Thyroid gland (tissue), 4 donors: ENCODE measurements around the gene MAP1B. TPM values are rescaled to one million over a fixed set of nuclear protein-coding genes. Genes with fewer than 3 reads are reported as not detected.

Experiments
- DNase-seq, 2 donors: peaks; one replicate each; pipeline ENCODE4 v3.0.0-alpha.2; 2019
- H3K27ac ChIP-seq, 3 donors: fragments of 200-600 bp; sonication (generic); 1 replicate in 2 of 3; 2 replicates in 1 of 3; pipeline ENCODE4 v1.5.1; 2016 to 2019; ENCODE audit warnings: mild to moderate bottlenecking in 1 of 3, moderate library complexity in 1 of 3
- H3K27me3 ChIP-seq: fragments of 200-600 bp; sonication (generic); one replicate; pipeline ENCODE4 v1.5.1; 2019
- H3K36me3 ChIP-seq, 2 donors: fragments of 200-600 bp; sonication (generic); one replicate each; pipeline ENCODE4 v1.5.1; 2016 to 2019
- H3K4me1 ChIP-seq, 2 donors: fragments of 200-600 bp; sonication (generic); one replicate each; pipeline ENCODE4 v1.5.1; 2017 to 2019
- H3K4me3 ChIP-seq, 3 donors: fragments of 200-600 bp; sonication (generic); replicated peaks in 1 of 3; 1 replicate in 2 of 3; 2 replicates in 1 of 3; pipeline ENCODE4 v1.5.1; 2016; ENCODE audit warnings: mild to moderate bottlenecking in 1 of 3
- H3K9me3 ChIP-seq: fragments of 200-600 bp; sonication (generic); one replicate; pipeline ENCODE4 v1.5.1; 2017
- POLR2A ChIP-seq, 2 donors: fragments of 450-650 bp; IDR thresholded peaks; one replicate each; pipeline ENCODE4 v1.6.1; 2017; ENCODE audit warnings: antibody characterized with exemption in 2 of 2, mild to moderate bottlenecking in 2 of 2, moderate library complexity in 1 of 2
- WGBS, 2 donors: methylation state at CpG; one replicate each; pipeline ENCODE4 v1.1.5; 2017; 5-methylcytosine and 5-hydroxymethylcytosine counted together
- intact Hi-C: fragments of 100-400 bp; cut with DNase I; formaldehyde crosslinking; loops from one replicate; pipeline ENCODE4 v1.15.1; 2023
- total RNA-seq, 4 donors: library from RNA; depleted of rRNA; stranded (reverse); fragments of >200 nt; gene quantifications; one replicate each; pipeline ENCODE4 v1.2.3, GENCODE V29; 2016
- TF ChIP-seq, protein P1 (sequence below), 6 experiments: fragments of 200-600 bp in 3 of 6; fragments of 450-650 bp in 3 of 6; sonication (generic) in 3 of 6; IDR thresholded peaks; one replicate each; pipeline ENCODE4 v1.5.1; 2016 to 2019; ENCODE audit warnings: antibody characterized with exemption in 6 of 6, mild to moderate bottlenecking in 2 of 6, inconsistent platforms in 1 of 6, moderate library complexity in 1 of 6

MAP1B gene
- total RNA-seq, 4 donors from 2014 or later = 40.3 to 94.9 (median 56.3) TPM

DNA sequence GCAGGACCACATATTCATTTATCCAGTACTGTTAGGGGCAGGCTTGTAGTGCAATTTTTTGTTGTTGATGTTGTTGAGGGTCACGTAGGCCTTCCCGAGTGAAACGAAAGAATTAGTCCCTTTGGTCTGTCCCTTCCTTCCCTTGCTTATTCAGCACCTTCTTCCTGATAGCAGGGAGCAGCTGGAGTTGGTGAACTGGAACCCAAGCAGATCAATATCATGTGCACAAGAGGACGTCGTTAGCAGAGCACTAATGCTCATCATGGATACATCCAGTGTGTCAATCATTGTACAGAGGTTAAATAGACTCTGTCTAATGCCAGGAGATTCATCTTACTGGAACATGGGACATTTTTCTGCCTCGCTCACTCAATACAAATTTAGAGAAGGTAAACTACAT, 33.0 kb upstream of the MAP1B start:
- Histone ChIP-seq H3K27me3 (no peaks in the 10 kb centered on the region), H3K36me3 (no peaks in the 10 kb centered on the region), H3K4me3 (no peak overlapping the region), H3K9me3 (no peaks in the 10 kb centered on the region), H3K4me1 (no peaks in the 10 kb centered on the region), H3K27ac (no peak overlapping the region)
- intact Hi-C loops = no loop called here
- no peak for TF ChIP-seq POLR2A (IDR thresholded peaks at IDR 0.05)
- TF ChIP-seq, protein P1, sequence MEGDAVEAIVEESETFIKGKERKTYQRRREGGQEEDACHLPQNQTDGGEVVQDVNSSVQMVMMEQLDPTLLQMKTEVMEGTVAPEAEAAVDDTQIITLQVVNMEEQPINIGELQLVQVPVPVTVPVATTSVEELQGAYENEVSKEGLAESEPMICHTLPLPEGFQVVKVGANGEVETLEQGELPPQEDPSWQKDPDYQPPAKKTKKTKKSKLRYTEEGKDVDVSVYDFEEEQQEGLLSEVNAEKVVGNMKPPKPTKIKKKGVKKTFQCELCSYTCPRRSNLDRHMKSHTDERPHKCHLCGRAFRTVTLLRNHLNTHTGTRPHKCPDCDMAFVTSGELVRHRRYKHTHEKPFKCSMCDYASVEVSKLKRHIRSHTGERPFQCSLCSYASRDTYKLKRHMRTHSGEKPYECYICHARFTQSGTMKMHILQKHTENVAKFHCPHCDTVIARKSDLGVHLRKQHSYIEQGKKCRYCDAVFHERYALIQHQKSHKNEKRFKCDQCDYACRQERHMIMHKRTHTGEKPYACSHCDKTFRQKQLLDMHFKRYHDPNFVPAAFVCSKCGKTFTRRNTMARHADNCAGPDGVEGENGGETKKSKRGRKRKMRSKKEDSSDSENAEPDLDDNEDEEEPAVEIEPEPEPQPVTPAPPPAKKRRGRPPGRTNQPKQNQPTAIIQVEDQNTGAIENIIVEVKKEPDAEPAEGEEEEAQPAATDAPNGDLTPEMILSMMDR (IDR thresholded peaks at IDR 0.05) = no peak
- 40 to 68% methylated on average over 6 of the region's 6 CpGs for WGBS, 2 donors
- DNase-seq = no peak

GRCh38 chr5:72075461-72075860, 31.8 kb upstream of the MAP1B start:
- H3K27ac ChIP-seq = no peak overlapping the region
- H3K4me1 ChIP-seq = no peaks in the 10 kb centered on the region
- no peak for DNase-seq
- no peaks in the 10 kb centered on the region for H3K9me3 ChIP-seq
- intact Hi-C loops = no loop called here
- no peaks in the 10 kb centered on the region for H3K27me3 ChIP-seq
- H3K4me3 ChIP-seq = no peak overlapping the region
- H3K36me3 ChIP-seq = no peaks in the 10 kb centered on the region
- WGBS, 2 donors = 82 to 94% methylated on average over 3 of the region's 3 CpGs
- no peak for TF ChIP-seq POLR2A (IDR thresholded peaks at IDR 0.05)
- TF ChIP-seq, protein P1 (IDR thresholded peaks at IDR 0.05) = no peak

DNA sequence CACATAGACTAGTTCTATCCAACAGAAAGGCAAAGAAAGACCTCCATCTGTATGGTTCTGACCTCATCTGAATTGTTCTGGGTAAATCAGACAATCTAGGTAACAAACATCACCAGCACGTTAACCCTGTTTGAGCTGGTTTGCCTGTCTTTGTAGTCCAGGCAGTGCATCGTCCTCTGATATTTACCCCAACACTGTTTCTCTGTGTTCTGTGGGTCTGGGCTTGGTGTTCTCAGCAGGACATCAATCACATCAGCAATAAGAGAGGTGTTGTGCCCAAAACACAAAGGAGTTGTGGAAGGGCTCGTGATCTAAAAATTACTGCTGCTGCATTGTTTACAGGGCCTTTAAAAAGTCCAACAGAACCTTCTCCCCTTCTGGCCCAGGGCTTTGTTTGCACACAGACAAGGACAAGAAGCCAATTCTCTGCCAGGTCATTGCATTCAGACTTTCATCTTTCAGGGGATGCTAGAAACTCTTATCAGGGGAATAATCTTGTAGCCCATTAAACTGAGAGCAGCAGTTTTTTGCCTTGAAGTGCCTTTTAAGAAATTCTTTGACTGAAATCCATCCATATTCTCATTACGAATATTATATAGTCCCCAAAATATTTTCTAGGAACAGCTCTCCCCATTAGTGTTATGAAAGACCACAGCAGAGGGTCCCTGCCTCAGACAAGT, 30.5 kb upstream of the MAP1B start:
- DNase-seq = no peak
- H3K9me3 ChIP-seq = no peaks in the 10 kb centered on the region
- H3K4me3 ChIP-seq = no peak overlapping the region
- intact Hi-C loops = no loop called here
- TF ChIP-seq, protein P1 (IDR thresholded peaks at IDR 0.05) = no peak
- TF ChIP-seq POLR2A (IDR thresholded peaks at IDR 0.05) = no peak
- 65 to 77% methylated on average over 4 of the region's 4 CpGs for WGBS, 2 donors
- no peaks in the 10 kb centered on the region for H3K4me1 ChIP-seq
- H3K27me3 ChIP-seq = no peaks in the 10 kb centered on the region
- H3K36me3 ChIP-seq = no peaks in the 10 kb centered on the region
- H3K27ac ChIP-seq = no peak overlapping the region

- Histone ChIP-seq H3K27ac (no peak overlapping the region), H3K9me3 (no peaks in the 10 kb centered on the region), H3K36me3 (no peaks in the 10 kb centered on the region), H3K4me3 (no peak overlapping the region), H3K27me3 (no peaks in the 10 kb centered on the region), H3K4me1 (no peaks in the 10 kb centered on the region)
- WGBS, 2 donors = 91 to 93% methylated on average over 3 of the region's 3 CpGs
- intact Hi-C loops = no loop called here
- DNase-seq = no peak
- no peak for TF ChIP-seq POLR2A (IDR thresholded peaks at IDR 0.05)
- TF ChIP-seq, protein P1 (IDR thresholded peaks at IDR 0.05) = no peak
Observed at GRCh38 chr5:72077390-72077789, 29.9 kb upstream of the MAP1B start.

DNA sequence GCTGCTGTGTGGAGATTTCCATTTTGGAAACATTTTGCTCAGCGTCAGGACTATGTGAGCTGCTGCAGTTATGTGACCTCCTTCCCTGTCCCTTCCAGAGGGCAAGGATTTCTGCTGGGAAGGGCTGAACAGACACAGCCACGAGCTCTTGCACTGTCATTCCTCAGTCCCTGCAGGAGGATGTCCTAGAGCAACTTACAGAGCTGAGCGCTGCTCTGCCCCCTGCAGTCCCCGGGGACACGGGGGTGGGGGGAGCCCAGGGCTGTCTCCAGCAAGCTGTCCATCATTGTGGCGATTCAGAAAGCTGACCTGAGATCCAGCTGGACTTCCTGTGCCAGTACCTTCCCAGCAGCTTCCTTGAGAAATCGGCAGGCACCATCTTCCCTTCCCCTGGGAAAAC, 28.0 kb upstream of the MAP1B start:
- no peaks in the 10 kb centered on the region for H3K9me3 ChIP-seq
- TF ChIP-seq, protein P1 (IDR thresholded peaks at IDR 0.05) = no peak
- no peak for TF ChIP-seq POLR2A (IDR thresholded peaks at IDR 0.05)
- WGBS, 2 donors = 13 to 18% methylated on average over 6 to 7 of the region's 7 CpGs
- DNase-seq = no peak
- intact Hi-C loops = no loop called here
- H3K36me3 ChIP-seq = no peaks in the 10 kb centered on the region
- no peak overlapping the region for H3K27ac ChIP-seq
- no peaks in the 10 kb centered on the region for H3K27me3 ChIP-seq
- H3K4me1 ChIP-seq = no peaks in the 10 kb centered on the region
- H3K4me3 ChIP-seq = no peak overlapping the region
